CD8-positive, alpha-beta memory T cell (primary cell): ENCODE measurements around the gene CA10. TPM values are rescaled to one million over a fixed set of nuclear protein-coding genes. Genes with fewer than 3 reads are reported as not detected.
A peak's percentile ranks its signal among the peaks of the same experiment; 100 is the strongest.

ENCODE experiments used
- CTCF ChIA-PET: fragments of 350-600 bp; sonication (Branson Sonifier 250); formaldehyde crosslinking; loops from one replicate; lab custom pipeline; 2021; ENCODE audit warnings: antibody characterized with exemption; lab: Charles Lee
- POLR2A ChIA-PET: fragments of 350-600 bp; sonication (Branson Sonifier 250); formaldehyde crosslinking; loops from one replicate; lab custom pipeline; 2021; ENCODE audit warnings: antibody characterized with exemption; lab: Charles Lee
- DNase-seq, 5 donors: peaks; one replicate each; pipeline versions ENCODE4 v3.0.0 to v3.0.0-alpha.2; 2020 to 2022; ENCODE audit warnings: mixed read lengths in 1 of 5
- H3K27ac ChIP-seq: one replicate; pipeline ENCODE4 v1.7.0; 2013; ENCODE audit warnings: low read depth, mild to moderate bottlenecking, low read length, moderate library complexity
- H3K27me3 ChIP-seq: 2 replicates; pipeline ENCODE4 v1.7.0; 2013; ENCODE audit warnings: low read length, mild to moderate bottlenecking; ENCODE audit not compliant: insufficient read depth, poor library complexity, severe bottlenecking
- H3K36me3 ChIP-seq: 2 replicates; pipeline ENCODE4 v1.7.0; 2013; ENCODE audit warnings: mild to moderate bottlenecking, low read length, moderate library complexity; ENCODE audit not compliant: insufficient read depth
- H3K4me1 ChIP-seq: 2 replicates; pipeline ENCODE4 v1.7.0; 2013; ENCODE audit warnings: mild to moderate bottlenecking, low read length, moderate library complexity; ENCODE audit not compliant: insufficient read depth
- H3K4me3 ChIP-seq: 2 replicates; pipeline ENCODE4 v1.7.0; 2013; ENCODE audit warnings: mild to moderate bottlenecking, low read length
- H3K9me3 ChIP-seq: 2 replicates; pipeline ENCODE4 v1.7.0; 2013; ENCODE audit warnings: mild to moderate bottlenecking, low read length
- H3K27ac Mint-ChIP-seq, 8 donors: one replicate each; pipeline ENCODE4 v1.8.0; 2020 to 2021; ENCODE audit warnings: mixed read lengths in 8 of 8, mild to moderate bottlenecking in 6 of 8, inconsistent platforms in 3 of 8, moderate library complexity in 3 of 8
- H3K27me3 Mint-ChIP-seq, 2 donors: one replicate each; pipeline ENCODE4 v1.8.0; 2020 to 2021; ENCODE audit warnings: mixed read lengths in 2 of 2, mild to moderate bottlenecking in 1 of 2, moderate library complexity in 1 of 2
- H3K36me3 Mint-ChIP-seq, 3 donors: one replicate each; pipeline ENCODE4 v1.8.0; 2020 to 2021; ENCODE audit warnings: mixed read lengths in 3 of 3, inconsistent platforms in 1 of 3, mild to moderate bottlenecking in 1 of 3
- H3K4me1 Mint-ChIP-seq, 3 donors: one replicate each; pipeline ENCODE4 v1.8.0; 2020 to 2021; ENCODE audit warnings: mixed read lengths in 3 of 3, inconsistent platforms in 1 of 3, mild to moderate bottlenecking in 1 of 3
- H3K4me3 Mint-ChIP-seq, 7 donors: one replicate each; pipeline ENCODE4 v1.8.0; 2020 to 2021; ENCODE audit warnings: mixed read lengths in 7 of 7, mild to moderate bottlenecking in 6 of 7, moderate library complexity in 4 of 7, inconsistent platforms in 2 of 7
- H3K9me3 Mint-ChIP-seq, 5 donors: one replicate each; pipeline ENCODE4 v1.8.0; 2020 to 2022; ENCODE audit warnings: mixed read lengths in 5 of 5, mild to moderate bottlenecking in 3 of 5, moderate library complexity in 2 of 5, inconsistent platforms in 1 of 5
- polyA plus RNA-seq: library from polyadenylated mRNA; unstranded; fragments of 300-500 nt; fragmentation: Illumina TruSeq; gene quantifications from one replicate; pipeline ENCODE4 v1.2.3, GENCODE V29; 2021
- total RNA-seq, 2 experiments: library from RNA; stranded (reverse); gene quantifications; one replicate each; pipeline ENCODE4 v1.2.3, GENCODE V29; 2021

CA10 gene
- total and polyA plus RNA-seq, 3 experiments from 2014 or later = 0.18 TPM; not detected in 2

DNA sequence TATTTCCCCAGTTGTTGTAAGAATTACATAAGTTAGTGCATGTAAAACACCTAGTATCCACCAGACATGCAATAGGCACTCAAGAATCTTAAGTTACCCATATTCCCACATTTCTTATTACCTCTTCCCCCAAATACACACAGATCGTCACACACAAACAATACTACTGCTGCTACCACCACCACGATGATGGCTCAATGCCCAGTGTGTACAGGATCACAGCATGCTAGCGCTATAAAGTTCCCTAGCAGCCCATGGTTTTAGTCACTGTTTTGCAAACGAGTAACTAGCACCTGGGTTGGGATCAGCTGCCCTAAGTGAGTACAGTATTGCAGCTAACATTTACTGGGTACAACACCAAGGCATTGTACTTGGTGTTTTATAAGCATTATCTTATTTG is 486.4 kb downstream of the CA10 start:
- Histone ChIP-seq H3K9me3 (no peaks in the 10 kb centered on the region), H3K36me3 (no peaks in the 10 kb centered on the region), H3K27ac (no peak overlapping the region), H3K4me1 (no peaks in the 10 kb centered on the region), H3K27me3 (no peaks in the 10 kb centered on the region), H3K4me3 (no peak overlapping the region)
- ChIA-PET POLR2A (no interaction called here), CTCF (no interaction called here)
- DNase-seq = no peak
- Mint-ChIP-seq H3K27ac (no peak overlapping the region), H3K4me3 (no peak overlapping the region), H3K4me1 (no peaks in the 10 kb centered on the region), H3K9me3 (peaks cover 0 to 2% (median 0%) of the 10 kb centered on the region in 5 donors), H3K27me3 (peaks cover 3 to 6% of the 10 kb centered on the region in 2 donors), H3K36me3 (no peaks in the 10 kb centered on the region)

DNA sequence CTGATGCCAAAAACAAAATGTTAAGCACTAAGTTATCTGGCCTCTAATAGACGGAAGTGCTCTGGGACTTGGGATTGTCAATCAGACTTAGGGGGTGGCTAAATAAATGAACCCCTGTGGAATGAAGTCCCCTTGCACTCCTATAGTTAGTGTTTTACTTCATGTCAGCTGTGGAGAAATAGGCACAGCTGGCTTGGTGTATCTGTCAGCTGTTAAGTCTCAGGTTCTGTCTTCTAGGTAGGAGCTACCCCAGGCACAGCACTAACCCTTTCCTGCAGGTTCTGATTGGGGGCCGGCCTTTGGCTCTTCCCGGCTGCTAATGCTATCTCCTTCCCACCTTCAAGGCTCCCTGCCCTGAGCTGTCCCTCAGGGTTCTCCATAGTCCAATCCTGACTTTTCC is 487.6 kb downstream of the CA10 start:
- peaks cover 0 to 2% (median 0%) of the 10 kb centered on the region in 5 donors for H3K9me3 Mint-ChIP-seq
- ChIA-PET POLR2A (no interaction called here), CTCF (no interaction called here)
- Histone ChIP-seq H3K36me3 (no peaks in the 10 kb centered on the region), H3K27ac (no peak overlapping the region), H3K4me3 (no peak overlapping the region), H3K9me3 (no peaks in the 10 kb centered on the region), H3K4me1 (no peaks in the 10 kb centered on the region), H3K27me3 (no peaks in the 10 kb centered on the region)
- H3K27me3 Mint-ChIP-seq = peaks cover 6% of the 10 kb centered on the region in 2 donors
- H3K36me3 Mint-ChIP-seq = no peaks in the 10 kb centered on the region
- peak overlapping the region in 1 of 8 donors; percentile 26 for H3K27ac Mint-ChIP-seq
- no peaks in the 10 kb centered on the region for H3K4me1 Mint-ChIP-seq
- H3K4me3 Mint-ChIP-seq = no peak overlapping the region
- no peak for DNase-seq

DNA sequence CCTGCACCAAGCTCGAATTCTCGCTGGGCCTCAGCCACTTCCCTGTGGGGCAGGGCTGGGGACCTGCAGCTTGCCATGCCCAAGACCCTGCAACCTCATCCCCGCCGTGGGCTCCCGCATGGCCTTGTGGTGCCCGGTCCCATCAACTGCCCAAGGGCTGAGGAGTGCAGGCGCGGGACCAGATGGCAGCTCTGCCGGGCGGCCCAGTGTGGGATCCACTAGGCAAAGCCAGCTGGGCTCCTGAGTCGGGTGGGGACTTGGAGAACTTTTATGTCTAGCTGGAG is 489.6 kb downstream of the CA10 start:
- Mint-ChIP-seq H3K4me1 (no peaks in the 10 kb centered on the region), H3K4me3 (no peak overlapping the region), H3K27me3 (peaks cover 5 to 11% of the 10 kb centered on the region in 2 donors), H3K27ac (no peak overlapping the region), H3K9me3 (peaks cover 0 to 2% (median 0%) of the 10 kb centered on the region in 5 donors), H3K36me3 (no peaks in the 10 kb centered on the region)
- Histone ChIP-seq H3K27me3 (no peaks in the 10 kb centered on the region), H3K27ac (no peak overlapping the region), H3K4me1 (no peaks in the 10 kb centered on the region), H3K36me3 (no peaks in the 10 kb centered on the region), H3K9me3 (no peaks in the 10 kb centered on the region), H3K4me3 (no peak overlapping the region)
- POLR2A ChIA-PET = no interaction called here
- CTCF ChIA-PET = no interaction called here
- no peak for DNase-seq

DNA sequence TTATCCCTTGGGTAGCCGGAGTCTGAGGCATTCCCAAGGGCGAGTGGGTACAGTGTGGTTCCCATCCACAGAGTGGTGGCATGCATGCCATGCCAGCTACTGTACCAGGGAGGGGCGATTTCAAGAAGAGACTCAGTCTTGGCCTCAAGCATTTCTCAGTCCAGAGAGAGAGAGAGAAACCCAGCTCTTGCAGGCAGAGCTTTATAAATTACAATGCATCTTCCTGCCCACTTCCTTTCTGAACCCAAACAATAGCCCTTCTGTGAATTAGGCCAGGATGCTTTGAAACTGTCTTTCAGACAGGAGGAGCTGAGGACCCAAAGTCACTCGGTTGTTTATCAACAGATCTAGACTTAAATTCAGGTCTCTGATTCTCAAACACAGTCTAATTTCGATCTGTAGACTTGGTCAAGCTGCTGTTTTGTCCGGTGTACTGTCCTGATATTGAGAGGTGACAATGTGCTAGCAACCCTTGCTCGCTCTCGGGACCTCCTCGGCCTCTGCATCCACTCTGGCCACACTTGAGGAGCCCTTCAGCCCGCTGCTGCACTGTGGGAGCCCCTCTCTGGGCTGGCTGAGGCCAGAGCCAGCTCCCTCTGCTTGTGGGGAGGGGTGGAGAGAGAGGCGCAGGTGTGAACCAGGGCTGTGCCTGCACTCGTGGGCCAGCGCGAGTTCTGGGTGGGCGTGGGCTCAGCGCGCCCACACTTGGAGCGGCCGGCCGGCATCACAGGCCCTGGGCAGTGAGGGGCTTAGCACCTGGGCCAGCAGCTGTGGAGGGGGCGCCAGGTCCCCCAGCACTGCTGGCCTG is 490.2 kb downstream of the CA10 start:
- no peak overlapping the region for H3K4me3 Mint-ChIP-seq
- Histone ChIP-seq H3K4me1 (no peaks in the 10 kb centered on the region), H3K9me3 (no peaks in the 10 kb centered on the region), H3K27me3 (no peaks in the 10 kb centered on the region), H3K4me3 (no peak overlapping the region), H3K36me3 (no peaks in the 10 kb centered on the region), H3K27ac (no peak overlapping the region)
- peaks cover 0 to 2% (median 0%) of the 10 kb centered on the region in 5 donors for H3K9me3 Mint-ChIP-seq
- H3K27me3 Mint-ChIP-seq = peaks cover 2 to 9% of the 10 kb centered on the region in 2 donors
- H3K27ac Mint-ChIP-seq = no peak overlapping the region
- DNase-seq = no peak
- no peaks in the 10 kb centered on the region for H3K4me1 Mint-ChIP-seq
- ChIA-PET POLR2A (no interaction called here), CTCF (no interaction called here)
- no peaks in the 10 kb centered on the region for H3K36me3 Mint-ChIP-seq

DNA sequence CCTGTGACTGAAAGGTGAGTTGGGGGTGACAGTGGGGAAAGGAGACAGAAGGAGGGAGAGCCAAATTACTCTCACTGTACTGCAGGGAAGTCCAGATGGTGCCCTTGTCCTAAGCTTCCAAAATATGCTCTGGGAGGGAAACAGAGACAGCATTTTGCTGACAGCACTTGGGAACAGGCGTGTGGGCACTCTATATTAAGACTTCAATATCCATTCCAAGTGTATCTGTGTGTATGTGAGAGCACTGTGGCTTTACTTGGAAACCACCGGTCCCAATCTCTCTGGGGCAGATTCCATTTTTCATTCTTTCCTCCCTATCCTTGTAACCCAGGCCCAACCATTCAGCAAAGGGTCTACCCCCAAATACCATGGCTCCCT is 490.8 kb downstream of the CA10 start:
- Histone ChIP-seq H3K27me3 (no peaks in the 10 kb centered on the region), H3K4me1 (no peaks in the 10 kb centered on the region), H3K36me3 (no peaks in the 10 kb centered on the region), H3K4me3 (no peak overlapping the region), H3K9me3 (no peaks in the 10 kb centered on the region), H3K27ac (no peak overlapping the region)
- POLR2A ChIA-PET = no interaction called here
- peaks cover 0 to 8% of the 10 kb centered on the region in 2 donors for H3K27me3 Mint-ChIP-seq
- H3K27ac Mint-ChIP-seq = no peak overlapping the region
- CTCF ChIA-PET = no interaction called here
- no peaks in the 10 kb centered on the region for H3K4me1 Mint-ChIP-seq
- H3K36me3 Mint-ChIP-seq = no peaks in the 10 kb centered on the region
- DNase-seq = no peak
- H3K4me3 Mint-ChIP-seq = no peak overlapping the region
- H3K9me3 Mint-ChIP-seq = peaks cover 0 to 2% (median 0%) of the 10 kb centered on the region in 5 donors

DNA sequence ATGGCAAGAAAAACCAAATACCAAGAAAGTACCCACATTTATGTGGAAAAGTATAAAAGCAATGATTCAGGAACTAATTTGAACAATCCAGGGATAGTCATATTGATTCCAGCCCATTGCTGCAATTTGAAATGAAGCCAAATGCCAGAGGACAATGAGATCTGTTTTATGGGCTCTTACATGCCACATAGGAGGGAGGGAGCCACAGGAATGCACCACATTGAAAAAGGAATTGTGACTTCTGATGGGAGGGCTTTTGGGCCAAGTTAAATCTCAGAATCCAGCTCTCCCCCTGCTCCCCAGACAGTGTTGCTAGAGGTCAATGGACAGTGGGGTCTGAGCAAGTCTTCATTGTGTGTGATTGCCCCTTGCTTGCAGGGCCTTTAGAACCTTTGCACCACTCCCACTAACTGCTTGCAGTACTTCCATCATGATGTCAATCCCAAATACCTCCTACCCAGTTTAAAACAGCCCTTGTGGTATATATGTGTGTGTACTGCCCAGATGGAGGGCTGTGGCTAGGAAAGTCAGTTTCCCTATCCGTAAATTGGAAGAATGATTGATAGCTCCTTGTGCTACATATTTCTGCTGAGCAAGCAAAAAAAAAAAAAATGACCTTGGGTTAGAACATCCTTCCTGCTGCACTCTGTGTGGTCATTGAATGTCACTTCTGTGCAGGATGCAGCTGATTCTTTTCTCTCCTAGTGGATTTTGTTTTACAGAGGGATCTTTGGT is 491.4 kb downstream of the CA10 start:
- Mint-ChIP-seq H3K9me3 (peaks cover 0 to 2% (median 0%) of the 10 kb centered on the region in 5 donors), H3K4me1 (no peaks in the 10 kb centered on the region)

DNA sequence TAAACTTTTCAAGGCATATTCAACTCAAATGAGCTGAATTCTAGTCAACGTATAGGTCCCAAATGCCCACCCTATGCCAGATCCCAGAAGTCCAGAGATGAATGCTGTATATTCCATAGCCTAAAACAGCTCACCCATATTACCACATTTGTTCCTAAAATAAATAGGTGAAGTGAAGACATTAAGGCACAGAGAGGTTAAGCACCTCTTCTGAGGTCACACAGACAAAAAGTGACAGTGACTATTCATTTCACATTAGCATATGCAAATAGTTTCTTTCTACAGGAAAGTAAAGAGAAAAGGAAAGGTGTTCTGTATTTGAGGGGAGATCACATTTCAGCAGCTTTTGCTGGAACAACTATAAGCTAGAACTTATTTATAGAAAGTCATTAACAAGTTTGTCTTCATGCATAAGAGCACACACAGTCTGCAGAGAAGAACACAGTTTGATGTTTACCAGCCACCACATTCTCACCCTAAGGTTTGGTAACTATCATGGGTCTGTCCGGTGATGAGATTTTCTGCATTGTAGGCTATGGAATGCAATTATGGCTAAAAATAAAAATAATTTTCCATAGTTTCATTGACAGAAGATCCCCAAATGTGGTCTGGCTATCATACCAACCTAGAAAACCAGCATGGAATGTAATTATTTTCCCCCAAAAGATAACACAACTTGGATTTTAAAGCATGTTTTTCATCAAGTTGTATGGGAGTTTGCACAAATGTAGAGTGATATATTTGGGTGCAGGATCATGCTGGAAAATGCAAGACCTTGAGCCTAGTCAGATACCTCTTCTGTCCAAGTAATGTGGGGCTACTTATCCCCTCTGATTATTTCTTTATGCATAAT is 496.1 kb downstream of the CA10 start:
- H3K9me3 Mint-ChIP-seq = no peaks in the 10 kb centered on the region
- H3K27me3 Mint-ChIP-seq = peaks cover 3 to 8% of the 10 kb centered on the region in 2 donors
- no peak for DNase-seq
- CTCF ChIA-PET = no interaction called here
- no peaks in the 10 kb centered on the region for H3K36me3 Mint-ChIP-seq
- no peaks in the 10 kb centered on the region for H3K9me3 ChIP-seq
- no peak overlapping the region for H3K4me3 ChIP-seq
- POLR2A ChIA-PET = no interaction called here
- no peaks in the 10 kb centered on the region for H3K36me3 ChIP-seq
- no peak overlapping the region for H3K27ac ChIP-seq
- H3K27me3 ChIP-seq = no peaks in the 10 kb centered on the region
- no peak overlapping the region for H3K4me3 Mint-ChIP-seq
- H3K4me1 Mint-ChIP-seq = no peaks in the 10 kb centered on the region
- no peak overlapping the region for H3K27ac Mint-ChIP-seq
- no peaks in the 10 kb centered on the region for H3K4me1 ChIP-seq

More for the DNA sequence above, 491.4 kb downstream of the CA10 start:
- CTCF ChIA-PET = no interaction called here
- Mint-ChIP-seq H3K27ac (no peak overlapping the region), H3K27me3 (peaks cover 0 to 8% of the 10 kb centered on the region in 2 donors), H3K36me3 (no peaks in the 10 kb centered on the region), H3K4me3 (no peak overlapping the region)
- H3K27ac ChIP-seq = no peak overlapping the region
- H3K4me1 ChIP-seq = no peaks in the 10 kb centered on the region
- no peak overlapping the region for H3K4me3 ChIP-seq
- H3K27me3 ChIP-seq = no peaks in the 10 kb centered on the region
- no peaks in the 10 kb centered on the region for H3K9me3 ChIP-seq
- POLR2A ChIA-PET = no interaction called here
- H3K36me3 ChIP-seq = no peaks in the 10 kb centered on the region
- no peak for DNase-seq

DNA sequence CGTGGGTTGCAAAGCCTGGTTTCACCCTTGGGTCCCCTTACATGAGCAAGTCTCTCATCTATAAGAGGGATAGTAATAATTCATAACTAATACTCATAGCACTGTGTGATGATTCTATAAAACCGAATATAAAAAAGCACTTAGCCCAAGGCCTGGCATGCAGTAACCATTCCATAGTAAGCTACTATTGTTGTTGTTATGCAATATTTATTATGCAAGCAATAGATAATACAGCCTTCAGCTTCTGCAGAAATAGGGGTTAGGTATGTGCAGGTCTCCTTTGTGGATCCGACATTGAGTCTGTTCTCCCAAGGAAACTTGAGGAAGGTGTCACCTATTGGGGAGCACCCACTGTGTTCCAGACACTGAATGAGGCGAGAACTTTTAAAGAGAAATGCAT is 497.1 kb downstream of the CA10 start:
- H3K4me1 Mint-ChIP-seq = no peaks in the 10 kb centered on the region
- Histone ChIP-seq H3K4me1 (no peaks in the 10 kb centered on the region), H3K27ac (no peak overlapping the region), H3K4me3 (no peak overlapping the region), H3K27me3 (no peaks in the 10 kb centered on the region), H3K36me3 (no peaks in the 10 kb centered on the region), H3K9me3 (no peaks in the 10 kb centered on the region)
- no peaks in the 10 kb centered on the region for H3K9me3 Mint-ChIP-seq
- H3K36me3 Mint-ChIP-seq = no peaks in the 10 kb centered on the region
- no peak overlapping the region for H3K4me3 Mint-ChIP-seq
- ChIA-PET CTCF (no interaction called here), POLR2A (no interaction called here)
- H3K27ac Mint-ChIP-seq = no peak overlapping the region
- DNase-seq = no peak
- peaks cover 3 to 8% of the 10 kb centered on the region in 2 donors for H3K27me3 Mint-ChIP-seq
